HEK293T (cell line): ENCODE results near the gene OR2C3.

Experiments
- ARNT ChIP-seq: fragments of 450-650 bp; IDR thresholded peaks from 2 replicates; pipeline ENCODE4 v1.6.1; 2017; ENCODE audit warnings: mild to moderate bottlenecking
- BHLHE40 ChIP-seq: fragments of 450-650 bp; IDR thresholded peaks from 2 replicates; pipeline ENCODE4 v1.6.1; 2016; ENCODE audit warnings: mild to moderate bottlenecking, moderate library complexity, borderline replicate concordance
- CTBP1 ChIP-seq: fragments of 450-650 bp; IDR thresholded peaks from 2 replicates; pipeline ENCODE4 v1.6.1; 2016; ENCODE audit warnings: borderline replicate concordance
- ELF4 ChIP-seq: fragments of 450-650 bp; IDR thresholded peaks from 2 replicates; pipeline ENCODE4 v1.6.1; 2017; ENCODE audit warnings: antibody characterized with exemption
- FOXA1 ChIP-seq: fragments of 450-650 bp; IDR thresholded peaks from 2 replicates; pipeline ENCODE4 v1.6.1; 2016; ENCODE audit warnings: mild to moderate bottlenecking
- FOXK2 ChIP-seq: fragments of 450-650 bp; IDR thresholded peaks from 2 replicates; pipeline ENCODE4 v1.6.1; 2016; ENCODE audit warnings: mild to moderate bottlenecking
- FOXM1 ChIP-seq: fragments of 450-650 bp; IDR thresholded peaks from 2 replicates; pipeline ENCODE4 v1.6.1; 2017; ENCODE audit warnings: mild to moderate bottlenecking, borderline replicate concordance
- HDGF ChIP-seq: fragments of 450-650 bp; IDR thresholded peaks from 2 replicates; pipeline ENCODE4 v1.6.1; 2017; ENCODE audit warnings: antibody characterized with exemption, borderline replicate concordance
- L3MBTL2 ChIP-seq: fragments of 450-650 bp; conservative IDR thresholded peaks from 2 replicates; pipeline ENCODE4 v1.6.1; 2016; ENCODE audit warnings: mild to moderate bottlenecking
- SP1 ChIP-seq: fragments of 450-650 bp; IDR thresholded peaks from 2 replicates; pipeline ENCODE4 v1.6.1; 2017
- SUZ12 ChIP-seq: fragments of 450-650 bp; IDR thresholded peaks from 2 replicates; pipeline ENCODE4 v1.6.1; 2016; ENCODE audit warnings: mild to moderate bottlenecking
- TARDBP ChIP-seq: fragments of 450-650 bp; IDR thresholded peaks from 2 replicates; pipeline ENCODE4 v1.6.1; 2016
- TF ChIP-seq, protein P1 (sequence below): fragments of 450-650 bp; IDR thresholded peaks from 2 replicates; pipeline ENCODE4 v1.6.1; 2016

DNA sequence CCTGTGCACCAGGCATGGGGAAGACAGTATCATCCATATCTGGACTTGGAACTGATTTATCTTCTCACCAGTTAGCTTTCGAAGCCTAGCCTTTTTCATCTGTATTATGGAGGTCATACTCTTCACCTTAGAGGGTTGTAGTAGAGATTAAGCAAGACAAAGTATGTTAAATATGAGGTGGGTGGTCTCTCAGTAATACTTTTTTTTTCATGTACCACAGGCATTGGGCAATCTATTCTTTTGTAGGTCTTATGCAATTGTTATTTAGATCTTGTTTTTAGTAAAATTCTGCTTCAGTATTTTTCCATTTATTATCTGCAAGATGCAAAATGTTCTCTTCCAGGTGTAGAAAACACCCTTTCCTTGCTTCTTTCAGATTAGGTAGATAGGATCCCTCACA lies 43.1 kb downstream of the OR2C3 start:
- no peak for TF ChIP-seq CTBP1
- TF ChIP-seq L3MBTL2 = no peak
- TF ChIP-seq TARDBP = no peak
- no peak for TF ChIP-seq FOXA1
- TF ChIP-seq ARNT = no peak
- TF ChIP-seq SUZ12 = no peak
- TF ChIP-seq FOXM1 = no peak
- no peak for TF ChIP-seq BHLHE40
- TF ChIP-seq, protein P1, sequence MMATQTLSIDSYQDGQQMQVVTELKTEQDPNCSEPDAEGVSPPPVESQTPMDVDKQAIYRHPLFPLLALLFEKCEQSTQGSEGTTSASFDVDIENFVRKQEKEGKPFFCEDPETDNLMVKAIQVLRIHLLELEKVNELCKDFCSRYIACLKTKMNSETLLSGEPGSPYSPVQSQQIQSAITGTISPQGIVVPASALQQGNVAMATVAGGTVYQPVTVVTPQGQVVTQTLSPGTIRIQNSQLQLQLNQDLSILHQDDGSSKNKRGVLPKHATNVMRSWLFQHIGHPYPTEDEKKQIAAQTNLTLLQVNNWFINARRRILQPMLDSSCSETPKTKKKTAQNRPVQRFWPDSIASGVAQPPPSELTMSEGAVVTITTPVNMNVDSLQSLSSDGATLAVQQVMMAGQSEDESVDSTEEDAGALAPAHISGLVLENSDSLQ = no peak
- no peak for TF ChIP-seq HDGF
- TF ChIP-seq SP1 = no peak
- no peak for TF ChIP-seq ELF4
- TF ChIP-seq FOXK2 = no peak
